SW480 (cell line): ENCODE results near the gene FGF2.
"Not testable (repeated sequence)": the region's sequence is repeated elsewhere in the genome, so short reads cannot be mapped to it uniquely, and the experiment has no call there.

Experiments
- DNase-seq: peaks from one replicate; pipeline ENCODE4 v3.0.0-alpha.2; 2016; ENCODE audit warnings: low spot score

FGF2 gene

GRCh38 chr4:122847931-122848330, 21.3 kb downstream of the FGF2 start:
- DNase-seq: no peak

- DNase-seq: not testable (repeated sequence)
These were observed 23.2 kb downstream of the FGF2 start for GRCh38 chr4:122849789-122850188.

GRCh38 chr4:122851568-122851967, 24.9 kb downstream of the FGF2 start:
- DNase-seq: no peak

GRCh38 chr4:122854447-122855352, 28.1 kb downstream of the FGF2 start:
- DNase-seq: no peak

- DNase-seq: no peak
These were observed 28.8 kb downstream of the FGF2 start for GRCh38 chr4:122855353-122855890.

- DNase-seq: no peak
These were observed 30.5 kb downstream of the FGF2 start for GRCh38 chr4:122857160-122857559.

- DNase-seq: no peak
These were observed 32.1 kb downstream of the FGF2 start for GRCh38 chr4:122858705-122859104.

GRCh38 chr4:122861172-122861943, 34.7 kb downstream of the FGF2 start:
- no peak for DNase-seq

GRCh38 chr4:122863639-122864038, 37.0 kb downstream of the FGF2 start:
- DNase-seq: no peak

- no peak for DNase-seq
These were observed 38.8 kb downstream of the FGF2 start for GRCh38 chr4:122865425-122865824.

- not testable (repeated sequence) for DNase-seq
These were observed 41.6 kb downstream of the FGF2 start for GRCh38 chr4:122868235-122868634.

- DNase-seq: no peak
These were observed 46.5 kb downstream of the FGF2 start for GRCh38 chr4:122873146-122873545.

GRCh38 chr4:122873821-122874593, 47.4 kb downstream of the FGF2 start:
- DNase-seq: peak; percentile 61

- DNase-seq: no peak
These were observed 49.3 kb downstream of the FGF2 start for GRCh38 chr4:122875949-122876348.

- no peak for DNase-seq
These were observed 49.8 kb downstream of the FGF2 start for GRCh38 chr4:122876456-122876855.

- DNase-seq: no peak
These were observed 52.4 kb downstream of the FGF2 start for GRCh38 chr4:122879001-122879400.

GRCh38 chr4:122882857-122883735, 56.5 kb downstream of the FGF2 start:
- no peak for DNase-seq

GRCh38 chr4:122884499-122884898, 57.9 kb downstream of the FGF2 start:
- DNase-seq: no peak

GRCh38 chr4:122889726-122890125, 63.1 kb downstream of the FGF2 start:
- no peak for DNase-seq

GRCh38 chr4:122890147-122890795, 63.6 kb downstream of the FGF2 start:
- DNase-seq: no peak

- no peak for DNase-seq
These were observed 68.2 kb downstream of the FGF2 start for GRCh38 chr4:122894827-122895226.
